ENCODE results near the gene HOXD3. TPM values are rescaled to one million over a fixed set of nuclear protein-coding genes. Genes with fewer than 3 reads are reported as not detected.

Gene HOXD3
- total RNA-seq, 2 experiments from 2014 or later = not detected

DNA sequence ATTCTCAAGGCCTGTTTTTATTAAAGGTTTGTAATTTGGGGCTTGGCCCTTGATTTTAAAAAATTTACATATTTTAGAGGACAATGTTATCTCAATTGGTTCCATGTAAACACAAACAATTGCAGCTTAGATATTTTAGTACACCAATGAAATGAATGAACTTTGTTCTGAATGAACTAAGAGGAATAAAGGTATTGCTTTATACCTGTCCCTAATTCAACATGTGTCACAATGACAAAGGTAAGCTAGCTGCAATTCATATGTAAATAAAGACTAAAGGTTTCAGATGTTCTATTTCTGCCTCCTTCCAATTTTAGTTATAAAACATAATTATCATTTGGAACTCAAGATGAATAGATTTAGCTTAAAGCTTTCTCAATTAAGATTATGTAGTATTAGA, 42.8 kb downstream of the HOXD3 start:
- Mint-ChIP-seq H3K27ac (no peak overlapping the region), H3K27me3 (peaks cover 38% of the 10 kb centered on the region), H3K4me1 (no peaks in the 10 kb centered on the region), H3K4me3 (no peak overlapping the region), H3K9me3 (no peaks in the 10 kb centered on the region), H3K36me3 (ENCODE audit: low read depth) (no peaks in the 10 kb centered on the region)
- POLR2A ChIA-PET = no interaction called here
- CTCF ChIA-PET = interaction anchor here (0.6 to 0.7 kb wide), 2 partner anchors 102 to 235 kb away, joined by 3 read pairs; no protein-coding TSS in a partner anchor
- no peak for DNase-seq

DNA sequence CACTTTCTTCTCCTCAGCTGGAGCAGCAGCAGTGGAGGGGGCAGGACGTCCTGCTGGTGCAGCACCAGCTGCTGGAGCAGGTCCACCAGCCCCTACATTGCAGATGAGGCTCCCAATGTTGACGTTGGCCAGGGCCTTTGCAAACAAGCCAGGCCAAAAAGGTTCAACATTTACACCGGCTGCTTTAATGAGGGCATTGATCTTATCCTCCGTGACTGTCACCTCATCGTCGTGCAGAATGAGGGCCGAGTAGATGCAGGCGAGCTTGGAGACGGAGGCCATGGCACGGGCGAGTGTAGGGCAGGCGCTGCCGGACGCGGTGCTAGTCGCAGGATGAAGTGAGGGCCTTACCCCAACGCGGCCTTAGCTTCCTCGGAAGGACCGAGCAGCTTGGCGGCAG, 43.9 kb downstream of the HOXD3 start:
- no peaks in the 10 kb centered on the region for H3K9me3 Mint-ChIP-seq

GRCh38 chr2:176202491-176202890, 45.4 kb downstream of the HOXD3 start:
- no peak overlapping the region for H3K27ac Mint-ChIP-seq
- CTCF ChIA-PET = interaction anchor here (0.5 to 0.6 kb wide), 2 partner anchors 234 to 514 kb away, joined by 3 read pairs; no protein-coding TSS in a partner anchor
- no peaks in the 10 kb centered on the region for H3K36me3 Mint-ChIP-seq (ENCODE audit: low read depth)
- DNase-seq = no peak
- POLR2A ChIA-PET = no interaction called here
- no peaks in the 10 kb centered on the region for H3K4me1 Mint-ChIP-seq
- peaks cover 25% of the 10 kb centered on the region for H3K27me3 Mint-ChIP-seq
- no peaks in the 10 kb centered on the region for H3K9me3 Mint-ChIP-seq
- no peak overlapping the region for H3K4me3 Mint-ChIP-seq

More for the DNA sequence above, 43.9 kb downstream of the HOXD3 start:
- Mint-ChIP-seq H3K27ac (no peak overlapping the region), H3K4me1 (no peaks in the 10 kb centered on the region), H3K36me3 (ENCODE audit: low read depth) (no peaks in the 10 kb centered on the region), H3K4me3 (no peak overlapping the region), H3K27me3 (peaks cover 30% of the 10 kb centered on the region)
- ChIA-PET CTCF (interaction anchor here (0.5 kb wide), 1 partner anchor 102 kb away, joined by 3 read pairs; no protein-coding TSS in a partner anchor), POLR2A (no interaction called here)
- DNase-seq = no peak

GRCh38 chr2:176205126-176205525, 48.0 kb downstream of the HOXD3 start:
- Mint-ChIP-seq H3K27me3 (peaks cover 23% of the 10 kb centered on the region), H3K4me1 (no peaks in the 10 kb centered on the region), H3K36me3 (ENCODE audit: low read depth) (no peaks in the 10 kb centered on the region), H3K27ac (no peak overlapping the region), H3K4me3 (no peak overlapping the region), H3K9me3 (no peaks in the 10 kb centered on the region)
- DNase-seq = no peak
- ChIA-PET POLR2A (no interaction called here), CTCF (no interaction called here)

- DNase-seq = no peak
- no peak overlapping the region for H3K27ac Mint-ChIP-seq
- CTCF ChIA-PET = interaction anchor here (0.6 kb wide), 1 partner anchor 32 kb away, joined by 6 read pairs; no protein-coding TSS in a partner anchor
Measured at GRCh38 chr2:176206136-176206535, 49.0 kb downstream of the HOXD3 start.

GRCh38 chr2:176206682-176207081, 49.6 kb downstream of the HOXD3 start:
- Mint-ChIP-seq H3K27me3 (peaks cover 22% of the 10 kb centered on the region), H3K4me3 (no peak overlapping the region), H3K9me3 (no peaks in the 10 kb centered on the region), H3K4me1 (no peaks in the 10 kb centered on the region), H3K27ac (no peak overlapping the region), H3K36me3 (ENCODE audit: low read depth) (no peaks in the 10 kb centered on the region)
- DNase-seq = no peak
- POLR2A ChIA-PET = interaction anchor here (0.6 kb wide), 1 partner anchor 920 kb away, joined by 4 read pairs; no protein-coding TSS in a partner anchor
- CTCF ChIA-PET = interaction anchor here (0.7 kb wide), 1 partner anchor 1340 kb away, joined by 3 read pairs; no protein-coding TSS in a partner anchor

More at GRCh38 chr2:176206136-176206535, 49.0 kb downstream of the HOXD3 start:
- no peaks in the 10 kb centered on the region for H3K9me3 Mint-ChIP-seq
- H3K4me1 Mint-ChIP-seq = no peaks in the 10 kb centered on the region
- no peaks in the 10 kb centered on the region for H3K36me3 Mint-ChIP-seq (ENCODE audit: low read depth)
- no peak overlapping the region for H3K4me3 Mint-ChIP-seq
- peaks cover 23% of the 10 kb centered on the region for H3K27me3 Mint-ChIP-seq
- POLR2A ChIA-PET = no interaction called here

DNA sequence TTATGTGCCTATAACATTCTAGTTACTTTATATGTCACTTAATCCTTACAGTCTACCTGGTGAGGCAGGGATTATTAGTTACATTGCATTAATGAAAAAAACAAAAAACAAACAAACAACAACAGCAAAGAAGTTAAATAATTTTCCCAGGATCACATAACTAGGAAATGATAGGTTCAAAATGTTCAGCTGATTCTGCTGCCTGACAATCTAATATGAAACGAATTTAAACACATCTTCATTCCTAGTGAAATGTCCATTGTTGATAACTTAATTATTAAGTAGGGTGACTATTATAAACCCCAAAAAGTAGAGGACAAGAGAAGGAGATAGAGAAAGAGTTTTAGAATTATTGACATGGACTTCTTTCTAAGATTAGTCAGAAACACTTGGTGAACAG, 54.0 kb downstream of the HOXD3 start:
- no peak overlapping the region for H3K27ac Mint-ChIP-seq
- peaks cover 23% of the 10 kb centered on the region for H3K27me3 Mint-ChIP-seq
- H3K4me3 Mint-ChIP-seq = no peak overlapping the region
- H3K9me3 Mint-ChIP-seq = no peaks in the 10 kb centered on the region
- H3K4me1 Mint-ChIP-seq = no peaks in the 10 kb centered on the region
- ChIA-PET POLR2A (no interaction called here), CTCF (interaction anchor here (0.6 kb wide), 2 partner anchors 177 to 358 kb away, joined by 3 read pairs; no protein-coding TSS in a partner anchor)
- H3K36me3 Mint-ChIP-seq (ENCODE audit: low read depth) = no peaks in the 10 kb centered on the region
- DNase-seq = no peak

DNA sequence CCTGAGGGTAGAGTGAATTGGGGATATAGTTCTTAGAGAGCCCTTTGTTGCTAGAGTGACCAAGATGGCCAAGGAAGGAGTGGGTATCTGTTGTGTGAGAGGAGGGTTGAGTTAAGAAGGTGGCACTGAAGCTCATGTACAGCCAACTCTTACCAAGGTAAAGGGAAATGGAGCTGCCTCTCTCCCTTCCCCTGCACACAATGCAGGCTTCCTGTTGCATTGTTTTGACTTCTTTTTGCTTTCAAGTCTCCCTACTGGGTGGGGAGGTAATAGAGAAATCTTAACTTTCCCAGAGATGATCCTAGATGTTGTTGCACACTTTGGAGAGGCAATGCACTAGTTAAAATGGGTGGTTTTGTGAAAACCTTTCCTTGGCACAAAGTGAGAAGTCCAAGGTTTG, 55.2 kb downstream of the HOXD3 start:
- no peaks in the 10 kb centered on the region for H3K9me3 Mint-ChIP-seq
- H3K36me3 Mint-ChIP-seq (ENCODE audit: low read depth) = no peaks in the 10 kb centered on the region
- H3K4me3 Mint-ChIP-seq = no peak overlapping the region
- CTCF ChIA-PET = no interaction called here
- H3K27me3 Mint-ChIP-seq = peaks cover 28% of the 10 kb centered on the region
- DNase-seq = no peak
- no peaks in the 10 kb centered on the region for H3K4me1 Mint-ChIP-seq
- H3K27ac Mint-ChIP-seq = no peak overlapping the region
- POLR2A ChIA-PET = no interaction called here

DNA sequence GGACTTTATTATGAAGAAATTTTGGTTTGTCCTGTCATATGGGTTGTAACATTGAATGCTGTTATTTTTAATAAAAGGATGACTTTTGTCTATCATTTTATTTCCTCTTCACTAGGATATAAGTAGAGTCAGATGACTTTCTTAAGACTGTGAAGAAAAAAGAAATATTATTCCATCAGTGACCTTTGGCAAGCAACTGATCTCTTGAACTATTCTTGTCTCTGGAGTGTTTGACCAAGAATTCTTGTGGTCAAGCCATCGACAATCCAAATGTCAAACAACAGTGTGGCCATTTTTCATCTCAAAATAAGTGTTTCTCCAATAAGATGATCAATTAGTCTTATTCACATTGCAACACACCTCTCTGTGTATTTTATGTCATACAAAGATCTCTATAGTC, 56.3 kb downstream of the HOXD3 start:
- DNase-seq = no peak
- ChIA-PET POLR2A (no interaction called here), CTCF (no interaction called here)
- Mint-ChIP-seq H3K9me3 (no peaks in the 10 kb centered on the region), H3K4me1 (no peaks in the 10 kb centered on the region), H3K36me3 (ENCODE audit: low read depth) (no peaks in the 10 kb centered on the region), H3K27me3 (peaks cover 28% of the 10 kb centered on the region), H3K4me3 (no peak overlapping the region), H3K27ac (no peak overlapping the region)

Small RNA genes within 50 kb of the gene (microRNA-seq; reads per million reads assigned to microRNA genes)
- 0.84 reads per million for gene MIR10B (ENCODE audit: borderline microRNAs expressed, borderline replicate concordance)

Other genes starting within 250 kb of the HOXD3 start
- gene LNPK, start 155.0 kb upstream of the HOXD3 start, total RNA-seq = 10 to 100 TPM; 35.1 to 35.7 TPM
- gene EVX2, start 73.3 kb upstream of the HOXD3 start, total RNA-seq = not detected
- gene HOXD13, start 64.6 kb upstream of the HOXD3 start, total RNA-seq = not detected
- gene HOXD12, start 57.5 kb upstream of the HOXD3 start, total RNA-seq = not detected
- not detected for gene HOXD11, start 50.0 kb upstream of the HOXD3 start, total RNA-seq
- not detected for gene HOXD10, start 40.5 kb upstream of the HOXD3 start, total RNA-seq
- gene HOXD9, start 34.6 kb upstream of the HOXD3 start, total RNA-seq = not detected
- gene HOXD8, start 27.6 kb upstream of the HOXD3 start, total RNA-seq = not detected
- gene HOXD4, start 5.8 kb upstream of the HOXD3 start, total RNA-seq = not detected
- gene HOXD1, start 31.4 kb downstream of the HOXD3 start, total RNA-seq = not detected
- gene MTX2, start 112.1 kb downstream of the HOXD3 start, total RNA-seq = 10 to 100 TPM; 11.2 to 13.2 TPM

Data from activated CD4-positive, alpha-beta T cell treated with anti-CD3 and anti-CD28 coated beads, Interleukin-2, amount 10 ng/mL, durations not matched to agents 7 days and 5 days (primary cell).